HG02642 (cell line): Measurements from ENCODE around the gene NAMPT.

Source experiments
- ATAC-seq: cut with Tn5 transposase; IDR thresholded peaks from one replicate; pipeline ENCODE4 v1.9.1; 2021; ENCODE audit warnings: mild to moderate bottlenecking; ENCODE audit not compliant: unreplicated experiment, poor library complexity

The NAMPT gene

GRCh38 chr7:106199024-106199423 is 85.8 kb downstream of the NAMPT start:
- ATAC-seq, result no peak
